Measurements from ENCODE around the gene STX12. TPM values are rescaled to one million over a fixed set of nuclear protein-coding genes. Genes with fewer than 3 reads are reported as not detected.

STX12 gene
- total RNA-seq, 1 experiment from 2014 or later, result 19.6 TPM

DNA sequence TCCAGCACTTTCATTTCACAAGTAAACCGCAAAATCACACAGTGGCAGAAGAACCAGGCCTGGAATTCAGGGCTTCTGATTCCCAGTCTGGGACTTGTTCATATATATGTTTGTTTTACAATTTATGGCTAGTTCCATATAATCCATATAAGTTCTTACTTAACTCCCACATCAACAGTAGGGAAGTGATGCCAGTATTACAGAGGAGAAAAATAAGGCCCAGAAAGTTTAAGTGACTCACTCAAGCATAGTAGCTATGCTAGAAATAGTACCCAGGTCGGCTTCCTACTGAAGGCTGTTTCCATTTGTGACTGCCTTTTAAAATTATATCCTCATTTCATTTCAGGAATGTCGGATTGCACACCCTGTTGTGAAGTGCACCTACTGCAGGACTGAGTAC lies 45.9 kb upstream of the STX12 start:
- CTCF ChIA-PET, result interaction anchor here (0.7 kb wide), 1 partner anchor 104 kb away, joined by 3 read pairs; the partner anchor contains the start of gene PPP1R8
- H3K27me3 Mint-ChIP-seq (ENCODE audit: insufficient read depth, unreplicated experiment), result no peaks in the 10 kb centered on the region
- no peaks in the 10 kb centered on the region for H3K4me1 Mint-ChIP-seq (ENCODE audit: low read depth, unreplicated experiment)
- Histone ChIP-seq H3K4me1 (0 out of 2 replicates have a peak, but pooled peaks cover 7% of the 10 kb centered on the region), H3K4me3 (ENCODE audit: low read depth, low read length) (peak overlapping the region; percentile 47; the same call in 1 of the 2 replicates), H3K9me3 (no peaks in the 10 kb centered on the region), H3K36me3 (ENCODE audit: control insufficient read depth, insufficient read depth, low read length) (no peaks in the 10 kb centered on the region), H3K27me3 (replicated peaks; ENCODE audit: control insufficient read depth, insufficient read depth, low read length) (no peaks in the 10 kb centered on the region)
- H3K9me3 Mint-ChIP-seq (ENCODE audit: unreplicated experiment), result no peaks in the 10 kb centered on the region
- H3K4me3 Mint-ChIP-seq (ENCODE audit: unreplicated experiment), result peak overlapping the region; percentile 88
- no TSS peak for BruUV-seq (replicated peaks)
- intact Hi-C loops (cut with micrococcal nuclease; ENCODE audit: unreplicated experiment), result no loop called here
- H3K36me3 Mint-ChIP-seq (ENCODE audit: insufficient read depth, unreplicated experiment), result peaks cover 7% of the 10 kb centered on the region
- no peak for TF ChIP-seq CTCF (IDR thresholded peaks at IDR 0.05; ENCODE audit: insufficient read depth in 1 of 2, low read depth in 1 of 2, low read length in 1 of 2, severe bottlenecking in 1 of 2, unreplicated experiment in 1 of 2)
- DNase-seq, result no peak
- POLR2A ChIA-PET, result no interaction called here
- no peak overlapping the region for H3K27ac Mint-ChIP-seq (ENCODE audit: unreplicated experiment)

- Mint-ChIP-seq H3K36me3 (ENCODE audit: insufficient read depth, unreplicated experiment) (peaks cover 18% of the 10 kb centered on the region), H3K4me1 (ENCODE audit: low read depth, unreplicated experiment) (no peaks in the 10 kb centered on the region), H3K4me3 (ENCODE audit: unreplicated experiment) (no peak overlapping the region), H3K27ac (ENCODE audit: unreplicated experiment) (no peak overlapping the region), H3K27me3 (ENCODE audit: insufficient read depth, unreplicated experiment) (no peaks in the 10 kb centered on the region), H3K9me3 (ENCODE audit: unreplicated experiment) (no peaks in the 10 kb centered on the region)
- no peak for DNase-seq
- BruUV-seq (replicated peaks), result no TSS peak
- Histone ChIP-seq H3K36me3 (ENCODE audit: control insufficient read depth, insufficient read depth, low read length) (no peaks in the 10 kb centered on the region), H3K4me1 (no peaks in the 10 kb centered on the region), H3K4me3 (ENCODE audit: low read depth, low read length) (no peak overlapping the region), H3K9me3 (no peaks in the 10 kb centered on the region), H3K27me3 (replicated peaks; ENCODE audit: control insufficient read depth, insufficient read depth, low read length) (no peaks in the 10 kb centered on the region)
- CTCF ChIA-PET, result no interaction called here
- TF ChIP-seq CTCF (IDR thresholded peaks at IDR 0.05; ENCODE audit: insufficient read depth in 1 of 2, low read depth in 1 of 2, low read length in 1 of 2, severe bottlenecking in 1 of 2, unreplicated experiment in 1 of 2), result no peak
- intact Hi-C loops (cut with micrococcal nuclease; ENCODE audit: unreplicated experiment), result no loop called here
- POLR2A ChIA-PET, result no interaction called here
Measured at GRCh38 chr1:27736252-27736651, 36.8 kb upstream of the STX12 start.

DNA sequence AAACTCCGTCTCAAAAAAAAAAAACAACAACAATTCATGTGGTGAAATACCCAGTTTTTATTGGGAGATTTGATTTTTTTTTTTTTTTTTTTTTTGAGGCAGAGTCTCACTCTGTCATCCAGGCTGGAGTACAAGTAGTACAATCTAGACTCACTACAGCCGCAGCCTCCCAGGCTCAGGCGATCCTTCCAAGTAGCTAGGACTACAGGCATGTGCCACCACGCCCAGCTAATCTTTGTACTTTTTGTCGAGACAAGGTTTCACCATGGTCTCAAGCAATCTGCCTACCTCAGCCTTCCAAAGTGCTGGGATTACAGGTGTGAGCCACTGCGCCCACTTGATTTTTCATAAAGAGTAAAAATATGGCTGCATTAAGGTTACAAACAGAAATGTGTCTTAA lies 31.9 kb upstream of the STX12 start:
- Histone ChIP-seq H3K27me3 (replicated peaks; ENCODE audit: control insufficient read depth, insufficient read depth, low read length) (no peaks in the 10 kb centered on the region), H3K4me3 (ENCODE audit: low read depth, low read length) (no peak overlapping the region), H3K4me1 (no peaks in the 10 kb centered on the region), H3K9me3 (no peaks in the 10 kb centered on the region), H3K36me3 (ENCODE audit: control insufficient read depth, insufficient read depth, low read length) (no peaks in the 10 kb centered on the region)
- H3K36me3 Mint-ChIP-seq (ENCODE audit: insufficient read depth, unreplicated experiment), result peaks cover 29% of the 10 kb centered on the region
- ChIA-PET POLR2A (no interaction called here), CTCF (interaction anchor here (0.7 kb wide), 2 partner anchors 17 to 1383 kb away, joined by 4 to 6 read pairs; no protein-coding TSS in a partner anchor)
- H3K9me3 Mint-ChIP-seq (ENCODE audit: unreplicated experiment), result no peaks in the 10 kb centered on the region
- H3K4me1 Mint-ChIP-seq (ENCODE audit: low read depth, unreplicated experiment), result no peaks in the 10 kb centered on the region
- no peak for TF ChIP-seq CTCF (IDR thresholded peaks at IDR 0.05; ENCODE audit: insufficient read depth in 1 of 2, low read depth in 1 of 2, low read length in 1 of 2, severe bottlenecking in 1 of 2, unreplicated experiment in 1 of 2)
- intact Hi-C loops (cut with micrococcal nuclease; ENCODE audit: unreplicated experiment), result no loop called here
- H3K4me3 Mint-ChIP-seq (ENCODE audit: unreplicated experiment), result no peak overlapping the region
- no peak for DNase-seq
- H3K27me3 Mint-ChIP-seq (ENCODE audit: insufficient read depth, unreplicated experiment), result no peaks in the 10 kb centered on the region
- H3K27ac Mint-ChIP-seq (ENCODE audit: unreplicated experiment), result no peak overlapping the region
- BruUV-seq (replicated peaks), result no TSS peak

Data from Caco-2 (cell line).